ENCODE results near the gene CIROP.

CIROP gene

DNA sequence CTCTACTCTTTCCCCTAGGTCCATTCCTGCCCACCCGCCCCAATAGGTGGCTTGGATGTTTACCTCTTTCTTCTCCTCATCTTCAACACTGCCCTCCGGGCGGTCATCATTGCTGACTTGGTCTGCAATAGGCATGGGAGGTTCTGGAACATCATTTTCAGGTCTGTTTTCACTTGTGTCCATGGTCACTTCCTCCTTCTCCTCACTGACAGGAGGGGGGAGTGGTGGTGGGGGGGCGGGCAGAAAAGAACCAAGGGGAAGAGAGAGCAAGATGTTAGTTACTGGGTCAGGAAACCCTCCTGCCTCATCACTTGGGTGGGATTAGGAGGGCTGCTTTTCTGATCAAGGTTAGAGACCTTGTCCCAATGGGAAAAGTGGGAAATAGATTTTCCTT is 35.4 kb downstream of the CIROP start:
- Histone ChIP-seq H3K27ac (ENCODE audit: low read length) (peak overlapping the region; percentile 52), H3K9ac (ENCODE audit: low read length) (no peak overlapping the region), H3K9me3 (ENCODE audit: control insufficient read depth, low read depth, low read length) (no peaks in the 10 kb centered on the region), H3K36me3 (ENCODE audit: control insufficient read depth, low read depth, low read length) (peaks cover 67% of the 10 kb centered on the region), H3K27me3 (ENCODE audit: control insufficient read depth, insufficient read depth, low read length) (no peaks in the 10 kb centered on the region), H3K4me1 (ENCODE audit: control insufficient read depth, low read depth, low read length) (peaks cover 33% of the 10 kb centered on the region), H3K4me3 (ENCODE audit: low read length) (peak overlapping the region; percentile 14)

- H3K27ac ChIP-seq (ENCODE audit: low read length): peak overlapping the region; percentile 52
- H3K4me1 ChIP-seq (ENCODE audit: control insufficient read depth, low read depth, low read length): peaks cover 33% of the 10 kb centered on the region
- H3K27me3 ChIP-seq (ENCODE audit: control insufficient read depth, insufficient read depth, low read length): no peaks in the 10 kb centered on the region
- peaks cover 69% of the 10 kb centered on the region for H3K36me3 ChIP-seq (ENCODE audit: control insufficient read depth, low read depth, low read length)
- peak overlapping the region; percentile 41 for H3K4me3 ChIP-seq (ENCODE audit: low read length)
- H3K9ac ChIP-seq (ENCODE audit: low read length): peak overlapping the region; percentile 7
- H3K9me3 ChIP-seq (ENCODE audit: control insufficient read depth, low read depth, low read length): no peaks in the 10 kb centered on the region
These were observed 35.9 kb downstream of the CIROP start for GRCh38 chr14:23068789-23069412.

DNA sequence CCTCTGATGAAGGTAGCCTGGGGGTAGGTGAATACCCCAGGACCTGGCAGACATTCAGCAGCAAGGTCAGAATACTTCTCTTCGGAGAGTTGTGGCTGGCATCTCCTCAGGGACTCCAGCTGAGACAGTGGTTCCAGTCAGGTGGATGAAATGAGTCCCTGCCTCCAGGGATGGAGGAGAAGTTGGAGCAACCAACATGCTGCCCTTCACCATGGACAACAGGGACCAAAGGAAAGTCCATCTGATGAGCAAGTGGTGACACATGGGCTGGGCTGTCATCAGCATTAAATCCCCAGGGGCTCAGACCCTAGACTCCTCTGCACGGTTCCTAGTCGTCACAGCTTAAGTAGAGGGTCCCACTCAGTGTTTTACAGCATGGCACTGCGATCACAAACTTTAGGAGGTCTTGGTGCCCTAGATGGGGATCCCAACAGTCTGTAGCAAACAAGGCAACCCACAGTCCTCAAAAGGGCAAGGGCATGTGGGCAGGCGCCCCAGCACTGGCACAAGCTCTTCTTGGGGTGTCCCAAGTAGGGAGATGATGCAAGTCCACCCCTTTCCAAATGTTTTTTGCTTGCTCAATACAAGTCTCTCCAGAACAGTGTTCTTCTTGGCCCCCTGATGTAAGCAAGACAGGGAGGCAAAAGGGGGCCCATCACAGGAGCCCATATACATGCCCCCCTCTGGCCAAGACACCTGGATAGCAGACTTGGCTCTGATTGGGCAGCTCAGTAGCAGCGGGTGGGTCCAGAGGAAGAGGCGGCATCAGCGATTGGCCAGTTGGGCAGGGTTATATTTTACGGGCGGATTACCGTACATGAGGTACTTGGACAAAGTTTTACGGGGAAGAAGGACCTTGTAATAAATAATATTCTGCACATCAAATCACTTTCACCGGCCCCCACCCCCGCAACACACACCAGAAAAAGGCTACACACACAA is 36.7 kb downstream of the CIROP start:
- peak overlapping the region; percentile 41 for H3K4me3 ChIP-seq (ENCODE audit: low read length)
- no peak overlapping the region for H3K27ac ChIP-seq (ENCODE audit: low read length)

GRCh38 chr14:23066855-23067744 is 37.7 kb downstream of the CIROP start:
- Histone ChIP-seq H3K27me3 (ENCODE audit: control insufficient read depth, insufficient read depth, low read length) (no peaks in the 10 kb centered on the region), H3K27ac (ENCODE audit: low read length) (no peak overlapping the region), H3K4me1 (ENCODE audit: control insufficient read depth, low read depth, low read length) (peaks cover 24% of the 10 kb centered on the region), H3K4me3 (ENCODE audit: low read length) (no peak overlapping the region), H3K9me3 (ENCODE audit: control insufficient read depth, low read depth, low read length) (no peaks in the 10 kb centered on the region), H3K36me3 (ENCODE audit: control insufficient read depth, low read depth, low read length) (peaks cover 73% of the 10 kb centered on the region), H3K9ac (ENCODE audit: low read length) (no peak overlapping the region)

More for the DNA sequence above, 36.7 kb downstream of the CIROP start:
- Histone ChIP-seq H3K9ac (ENCODE audit: low read length) (peak overlapping the region; percentile 7), H3K9me3 (ENCODE audit: control insufficient read depth, low read depth, low read length) (no peaks in the 10 kb centered on the region), H3K36me3 (ENCODE audit: control insufficient read depth, low read depth, low read length) (peaks cover 71% of the 10 kb centered on the region), H3K4me1 (ENCODE audit: control insufficient read depth, low read depth, low read length) (peaks cover 33% of the 10 kb centered on the region), H3K27me3 (ENCODE audit: control insufficient read depth, insufficient read depth, low read length) (no peaks in the 10 kb centered on the region)

DNA sequence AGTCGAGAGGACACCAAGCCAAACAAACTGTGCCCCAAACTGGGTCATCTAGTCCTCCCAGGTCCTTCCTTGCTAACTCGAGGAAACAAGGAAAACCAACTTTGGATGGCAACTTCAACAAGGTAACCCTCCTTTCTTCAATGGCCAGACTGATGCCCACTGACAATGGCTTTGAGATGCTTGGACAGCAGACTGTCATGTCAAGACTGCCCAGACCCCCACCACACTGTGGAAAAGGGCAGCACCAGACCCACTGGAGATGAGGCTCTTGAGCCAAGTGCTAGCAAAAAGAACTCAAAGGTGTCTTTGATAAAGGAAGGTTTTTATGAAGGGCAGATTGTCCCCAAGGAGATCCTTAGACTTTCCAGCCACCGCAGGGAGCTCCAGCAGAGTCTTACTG is 38.4 kb downstream of the CIROP start:
- H3K9ac ChIP-seq (ENCODE audit: low read length): no peak overlapping the region
- peaks cover 78% of the 10 kb centered on the region for H3K36me3 ChIP-seq (ENCODE audit: control insufficient read depth, low read depth, low read length)
- peaks cover 19% of the 10 kb centered on the region for H3K4me1 ChIP-seq (ENCODE audit: control insufficient read depth, low read depth, low read length)
- no peaks in the 10 kb centered on the region for H3K9me3 ChIP-seq (ENCODE audit: control insufficient read depth, low read depth, low read length)
- no peak overlapping the region for H3K27ac ChIP-seq (ENCODE audit: low read length)
- no peak overlapping the region for H3K4me3 ChIP-seq (ENCODE audit: low read length)
- no peaks in the 10 kb centered on the region for H3K27me3 ChIP-seq (ENCODE audit: control insufficient read depth, insufficient read depth, low read length)

DNA sequence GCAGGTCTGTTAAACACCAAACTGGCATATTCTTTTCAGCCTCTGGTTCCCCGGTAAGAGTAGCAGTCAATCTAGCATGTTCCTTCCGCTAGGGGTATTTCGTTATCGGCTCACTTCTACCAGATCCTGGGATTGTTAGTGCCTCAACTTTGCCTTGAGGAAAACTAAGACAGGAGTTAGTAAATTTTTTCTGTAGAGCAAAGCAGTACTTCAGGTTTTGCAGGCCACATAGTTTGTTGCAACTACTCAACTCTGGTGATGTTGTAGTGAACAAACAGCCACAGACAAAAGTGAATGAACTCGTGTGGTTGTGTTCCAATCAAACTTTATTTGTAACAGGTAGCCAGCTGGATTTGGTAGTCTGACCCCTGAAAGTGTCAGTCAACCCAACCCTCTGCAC is 41.2 kb downstream of the CIROP start:
- H3K27ac ChIP-seq (ENCODE audit: low read length): no peak overlapping the region
- H3K36me3 ChIP-seq (ENCODE audit: control insufficient read depth, low read depth, low read length): peaks cover 93% of the 10 kb centered on the region
- H3K4me1 ChIP-seq (ENCODE audit: control insufficient read depth, low read depth, low read length): peaks cover 2% of the 10 kb centered on the region
- no peaks in the 10 kb centered on the region for H3K27me3 ChIP-seq (ENCODE audit: control insufficient read depth, insufficient read depth, low read length)
- no peak overlapping the region for H3K9ac ChIP-seq (ENCODE audit: low read length)
- no peak overlapping the region for H3K4me3 ChIP-seq (ENCODE audit: low read length)
- no peaks in the 10 kb centered on the region for H3K9me3 ChIP-seq (ENCODE audit: control insufficient read depth, low read depth, low read length)

DNA sequence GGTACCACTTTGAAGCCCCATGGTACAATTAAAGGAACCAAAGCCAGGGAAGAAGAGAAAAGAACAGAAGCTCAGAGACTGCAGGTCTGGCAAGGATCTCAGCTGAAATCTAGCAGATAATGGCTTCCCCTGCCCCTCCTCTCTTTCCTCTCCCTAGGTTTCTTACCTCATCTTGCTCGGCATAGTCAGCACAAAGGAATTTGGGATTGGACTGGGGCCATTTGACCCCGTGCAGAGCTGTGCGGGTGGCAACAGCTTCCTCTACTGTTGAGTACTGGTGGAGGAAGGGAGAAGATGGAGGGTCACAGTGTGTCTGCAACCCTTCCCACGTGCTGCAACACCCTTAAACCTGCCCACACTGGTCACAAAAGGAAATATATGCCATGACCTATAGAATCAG is 42.8 kb downstream of the CIROP start:
- Histone ChIP-seq H3K36me3 (ENCODE audit: control insufficient read depth, low read depth, low read length) (peaks cover 79% of the 10 kb centered on the region), H3K9ac (ENCODE audit: low read length) (no peak overlapping the region), H3K4me1 (ENCODE audit: control insufficient read depth, low read depth, low read length) (no peaks in the 10 kb centered on the region), H3K4me3 (ENCODE audit: low read length) (no peak overlapping the region), H3K27me3 (ENCODE audit: control insufficient read depth, insufficient read depth, low read length) (peaks cover under 1% of the 10 kb centered on the region), H3K9me3 (ENCODE audit: control insufficient read depth, low read depth, low read length) (no peaks in the 10 kb centered on the region), H3K27ac (ENCODE audit: low read length) (no peak overlapping the region)

DNA sequence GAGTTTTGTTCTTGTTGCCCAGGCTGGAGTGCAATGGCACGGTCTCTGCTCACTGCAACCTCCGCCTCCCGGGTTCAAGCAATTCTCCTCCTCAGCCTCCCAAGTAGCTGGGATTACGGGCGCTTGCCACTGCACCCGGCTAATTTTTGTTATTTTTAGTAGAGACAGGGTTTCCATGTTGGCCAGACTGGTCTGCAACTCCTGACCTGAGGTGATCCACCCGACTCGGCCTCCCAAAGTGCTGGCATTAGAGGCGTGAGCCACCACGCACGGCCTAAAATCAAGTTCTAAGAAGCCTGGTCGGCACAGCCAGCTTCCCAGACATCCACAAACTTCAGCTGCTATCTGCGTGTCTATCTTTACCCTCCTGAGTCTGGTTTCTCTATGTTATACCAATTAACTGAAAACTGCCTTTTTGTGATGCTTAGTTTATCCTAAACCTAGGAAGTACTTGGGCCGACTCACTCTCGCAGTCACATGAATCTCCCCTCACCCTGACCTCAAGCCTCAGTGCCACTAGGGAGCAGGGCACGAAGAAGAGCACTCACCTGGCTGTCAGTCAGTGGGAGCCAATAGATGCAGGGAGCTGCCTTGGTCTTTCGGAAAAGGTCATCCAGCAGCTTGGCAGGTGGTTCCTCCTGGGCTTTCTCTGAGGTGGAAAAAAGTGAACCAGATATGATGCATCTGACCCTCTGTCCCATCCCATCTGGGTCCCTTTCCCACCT is 44.1 kb downstream of the CIROP start:
- Histone ChIP-seq H3K36me3 (ENCODE audit: control insufficient read depth, low read depth, low read length) (peaks cover 66% of the 10 kb centered on the region), H3K27me3 (ENCODE audit: control insufficient read depth, insufficient read depth, low read length) (peaks cover 6% of the 10 kb centered on the region), H3K9me3 (ENCODE audit: control insufficient read depth, low read depth, low read length) (no peaks in the 10 kb centered on the region), H3K27ac (ENCODE audit: low read length) (no peak overlapping the region), H3K9ac (ENCODE audit: low read length) (no peak overlapping the region), H3K4me3 (ENCODE audit: low read length) (no peak overlapping the region), H3K4me1 (ENCODE audit: control insufficient read depth, low read depth, low read length) (peaks cover 10% of the 10 kb centered on the region)

DNA sequence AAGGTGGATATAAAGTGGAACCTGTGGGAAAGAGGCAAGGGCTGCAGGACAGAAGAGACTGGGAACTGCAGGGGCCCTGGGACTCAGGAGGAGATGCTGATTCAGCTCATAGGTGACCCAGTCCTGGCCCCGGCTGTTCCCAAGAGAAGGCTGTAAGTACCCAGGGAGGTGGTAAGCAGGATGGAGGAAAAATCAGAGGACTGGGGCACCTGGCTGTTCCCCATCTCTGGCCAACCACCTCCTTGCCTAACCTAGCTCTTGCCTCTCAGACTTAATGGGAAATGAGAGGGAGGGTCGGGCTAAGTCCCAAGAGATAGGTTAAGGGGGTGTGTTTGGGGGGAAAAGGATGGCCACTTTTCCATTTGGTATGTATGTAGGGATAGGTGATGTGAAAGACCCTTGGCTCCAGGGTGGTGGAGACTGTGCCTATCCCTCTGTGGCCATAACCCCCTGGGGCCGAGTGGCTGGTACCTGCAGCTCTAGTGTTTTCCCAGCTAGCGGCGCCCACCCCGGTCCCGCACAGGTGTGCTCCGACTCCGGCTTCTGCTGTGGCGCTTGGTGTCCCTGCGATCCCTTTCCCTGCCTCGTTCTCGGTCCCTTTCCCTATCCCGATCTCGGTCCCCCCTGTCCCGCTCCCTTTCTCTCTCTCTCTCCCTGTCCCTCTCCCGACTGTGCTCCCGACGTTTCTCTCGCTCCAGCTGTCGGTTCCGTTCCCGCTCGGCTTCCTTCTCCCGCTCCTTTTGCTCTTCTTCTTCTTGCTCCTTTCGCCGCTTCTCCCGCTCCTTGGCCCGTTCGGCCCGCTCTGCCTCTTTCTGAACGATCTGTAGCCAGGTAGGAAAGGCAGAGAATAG is 45.9 kb downstream of the CIROP start:
- H3K4me3 ChIP-seq (ENCODE audit: low read length): no peak overlapping the region
- peaks cover 48% of the 10 kb centered on the region for H3K36me3 ChIP-seq (ENCODE audit: control insufficient read depth, low read depth, low read length)
- H3K27me3 ChIP-seq (ENCODE audit: control insufficient read depth, insufficient read depth, low read length): peaks cover 6% of the 10 kb centered on the region
- H3K27ac ChIP-seq (ENCODE audit: low read length): no peak overlapping the region
- H3K9ac ChIP-seq (ENCODE audit: low read length): no peak overlapping the region
- H3K9me3 ChIP-seq (ENCODE audit: control insufficient read depth, low read depth, low read length): no peaks in the 10 kb centered on the region
- peaks cover 10% of the 10 kb centered on the region for H3K4me1 ChIP-seq (ENCODE audit: control insufficient read depth, low read depth, low read length)
